ENCODE measurements around the gene ZNF629.

- no peak for TF ChIP-seq CTCF (IDR thresholded peaks at IDR 0.05 in 8 of 11, conservative IDR thresholded peaks at IDR 0.05 in 3 of 11)
- peak; percentile 40 to 66 (median 46) for TF ChIP-seq POLR2AphosphoS5 (IDR thresholded peaks at IDR 0.05)
Measured at GRCh38 chr16:30786936-30787612, at the start of gene ZNF629.
